HG03095 (cell line): ENCODE data around the gene GAREM1.
"Not testable (repeated sequence)": the region's sequence is repeated elsewhere in the genome, so short reads cannot be mapped to it uniquely, and the experiment has no call there.

Experiments used
- ATAC-seq: cut with Tn5 transposase; IDR thresholded peaks from one replicate; pipeline ENCODE4 v1.9.1; 2021; ENCODE audit warnings: moderate library complexity; ENCODE audit not compliant: unreplicated experiment

The GAREM1 gene

DNA sequence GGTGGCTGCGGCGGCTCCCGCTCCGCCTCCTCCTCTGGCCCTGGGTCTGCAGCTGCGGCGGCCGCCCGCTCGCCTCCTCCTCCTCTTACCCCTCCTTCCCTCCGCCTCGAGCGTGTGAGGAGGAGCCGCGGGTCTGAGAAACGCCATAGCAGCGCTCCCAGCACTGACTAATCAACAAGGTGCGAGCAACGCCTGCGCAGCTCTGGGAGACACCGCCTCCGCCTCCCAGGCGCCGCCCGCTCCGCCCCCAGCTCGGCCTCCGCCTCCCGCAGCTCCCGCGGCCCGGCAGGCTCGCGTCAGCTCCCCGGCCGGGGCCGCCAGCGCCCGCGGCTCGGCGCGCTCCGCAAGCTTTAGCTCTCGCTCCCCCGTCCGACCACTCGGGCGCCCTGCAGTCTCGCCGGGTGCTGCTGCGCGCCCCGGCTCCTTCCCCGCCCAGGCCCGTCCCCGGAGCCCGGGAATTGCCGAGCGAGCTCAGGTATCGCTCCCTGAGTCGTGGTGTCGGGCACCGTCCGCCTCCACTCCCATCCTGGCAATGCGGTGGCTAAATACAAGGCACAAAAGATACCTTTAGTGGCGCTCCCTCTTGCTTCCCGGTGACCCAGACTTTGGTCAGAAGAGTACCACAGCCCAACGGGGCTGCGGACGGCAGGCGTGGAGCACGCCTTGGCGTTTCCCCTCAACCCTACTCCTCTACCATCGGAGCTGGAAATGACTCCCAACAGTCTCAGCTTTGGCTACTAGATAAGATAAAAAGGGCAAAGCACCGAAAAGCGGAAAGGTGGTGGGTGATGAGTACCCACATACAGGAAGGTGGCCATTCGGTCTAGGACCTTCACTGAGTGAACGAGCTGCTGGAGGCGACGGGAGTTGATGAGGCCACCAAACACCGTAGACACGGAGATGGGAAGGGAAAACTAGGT lies at the start of gene GAREM1:
TSS of gene GAREM1 (minus strand) at position 169 of the 920 bp plus-strand sequence. CDS start 454 bp downstream, outside the sequence.
- peak; percentile 97 for ATAC-seq

DNA sequence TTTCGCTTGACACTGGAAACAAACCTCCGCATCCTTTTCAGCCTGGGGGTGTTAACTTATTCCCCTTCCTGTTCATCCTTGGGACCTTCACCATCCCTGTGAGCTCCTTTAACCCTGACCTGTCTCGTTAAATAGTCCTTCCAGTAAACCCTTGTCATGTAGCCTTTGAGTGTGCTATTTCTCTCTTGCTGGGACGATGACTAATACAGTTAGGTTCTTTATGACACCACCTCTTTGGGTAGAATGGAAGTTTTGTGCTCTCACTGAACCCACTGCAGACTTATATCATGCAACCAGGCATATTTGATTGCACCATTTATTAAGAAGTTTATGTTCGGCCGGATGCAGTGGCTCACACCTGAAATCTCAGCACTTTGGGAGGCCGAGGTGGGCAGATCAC lies 40.5 kb upstream of the GAREM1 start:
- ATAC-seq, result no peak

DNA sequence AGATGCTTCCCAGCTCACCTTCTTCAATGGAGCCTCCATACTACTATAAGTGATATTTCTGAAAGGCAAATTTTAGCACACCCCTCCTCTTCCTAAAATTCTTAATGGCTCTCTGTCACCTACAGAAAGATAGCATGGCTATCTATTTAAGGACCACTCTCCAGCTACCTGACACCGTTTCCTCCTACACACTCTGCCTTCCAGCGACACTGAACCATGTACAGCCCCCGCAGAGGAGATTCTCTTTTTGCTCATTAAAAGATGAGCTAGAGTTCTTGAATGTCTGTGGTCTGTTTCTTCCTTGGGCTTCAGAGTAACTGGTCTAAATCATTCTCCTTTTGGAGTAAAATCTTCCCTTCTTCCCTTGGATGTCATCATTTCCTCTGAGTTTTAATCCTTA lies 38.4 kb upstream of the GAREM1 start:
- no peak for ATAC-seq

DNA sequence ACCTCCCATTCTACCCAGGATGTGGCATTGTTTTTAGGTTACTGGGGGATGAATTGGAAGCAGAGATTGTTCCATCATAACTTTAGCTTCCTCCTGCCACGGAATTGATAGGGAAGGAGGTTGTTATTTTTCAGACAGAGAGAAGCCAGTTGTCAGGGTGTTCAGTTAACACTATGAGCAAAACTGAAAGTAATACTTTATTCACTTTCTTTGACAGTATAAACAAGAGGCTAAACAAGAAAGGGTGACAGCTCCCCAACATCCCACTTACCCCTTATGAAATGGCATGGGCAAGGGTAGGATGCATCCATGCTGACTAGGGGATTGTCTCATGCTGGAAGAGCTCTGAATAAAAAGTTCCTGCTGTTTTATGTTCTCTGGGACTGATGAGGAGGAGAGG lies 36.4 kb upstream of the GAREM1 start:
- no peak for ATAC-seq

DNA sequence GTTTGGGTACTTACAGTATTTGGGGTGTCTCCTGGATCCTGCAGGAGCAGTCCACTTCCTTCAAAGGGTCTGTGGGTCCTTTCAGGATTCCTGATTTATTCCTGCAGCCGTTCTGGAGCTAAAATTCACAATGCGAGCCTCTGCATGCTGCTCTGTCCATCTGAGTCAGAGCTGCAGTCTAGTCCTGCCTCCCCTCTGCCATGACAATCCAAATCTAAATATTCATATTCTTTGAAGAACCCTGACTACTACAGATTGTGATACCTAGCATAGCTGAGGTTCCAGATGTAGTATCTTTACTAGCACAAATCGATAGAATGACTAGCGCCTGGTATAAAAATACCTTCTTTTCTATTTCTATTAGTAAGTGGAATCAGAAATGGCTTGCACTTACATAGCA lies 31.3 kb upstream of the GAREM1 start:
- no peak for ATAC-seq

DNA sequence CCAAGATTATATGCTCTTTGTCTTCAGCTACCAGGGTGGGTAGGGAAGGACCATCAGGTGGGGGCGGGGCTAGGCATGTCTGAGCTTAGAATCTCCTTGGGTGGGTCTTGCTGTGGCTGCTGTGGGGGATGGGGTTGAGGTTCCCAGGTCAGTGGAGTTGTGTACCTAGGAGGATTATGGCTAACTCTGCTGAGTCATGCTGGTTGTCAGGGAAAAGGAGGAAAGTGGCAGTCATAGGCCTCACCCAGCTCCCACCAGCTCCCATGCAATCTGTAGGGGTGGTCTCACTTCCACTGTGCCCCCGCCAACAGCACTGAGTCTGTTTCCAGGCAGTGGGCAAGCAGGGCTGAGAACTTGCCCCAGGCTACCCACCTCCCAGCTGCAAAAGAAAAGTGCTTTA lies 30.6 kb upstream of the GAREM1 start:
- ATAC-seq, result not testable (repeated sequence)

DNA sequence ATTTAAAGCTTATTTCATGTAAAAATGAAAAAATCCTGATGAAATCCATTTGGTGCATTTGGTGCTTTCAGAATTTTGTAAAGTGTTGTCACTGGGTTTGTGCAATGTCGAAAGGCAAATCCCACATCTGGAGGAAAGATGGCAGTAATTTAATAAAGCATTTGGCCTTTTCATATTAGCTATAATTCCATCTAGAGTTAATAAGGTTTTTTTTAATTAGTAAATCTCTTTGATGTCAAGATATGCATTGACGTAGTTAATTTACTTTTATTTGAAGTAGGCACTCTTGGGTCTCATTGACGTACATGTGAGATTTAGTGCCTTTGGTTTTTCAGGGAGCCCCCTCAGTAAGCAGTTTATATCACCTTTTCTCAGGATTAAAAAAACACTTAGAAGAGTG lies 12.3 kb upstream of the GAREM1 start:
- no peak for ATAC-seq

DNA sequence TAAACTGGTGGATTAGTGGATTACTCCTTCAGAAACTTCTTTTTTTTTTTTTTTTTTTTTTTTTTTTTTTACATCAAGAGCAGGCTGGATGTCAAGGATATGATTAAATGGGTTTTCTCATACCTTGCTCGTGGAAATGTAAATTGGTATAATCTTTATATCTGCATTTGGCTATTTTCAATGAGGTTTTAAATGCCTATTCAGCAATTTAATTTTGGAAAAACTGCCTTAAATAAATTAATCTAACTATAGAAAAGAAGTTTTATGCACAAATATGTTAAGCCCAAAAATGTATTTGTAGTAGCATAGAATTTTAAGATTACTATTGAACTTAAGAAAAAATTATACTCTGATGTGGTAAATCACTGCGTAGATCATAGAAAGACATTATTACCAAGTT lies 11.4 kb upstream of the GAREM1 start:
- no peak for ATAC-seq

DNA sequence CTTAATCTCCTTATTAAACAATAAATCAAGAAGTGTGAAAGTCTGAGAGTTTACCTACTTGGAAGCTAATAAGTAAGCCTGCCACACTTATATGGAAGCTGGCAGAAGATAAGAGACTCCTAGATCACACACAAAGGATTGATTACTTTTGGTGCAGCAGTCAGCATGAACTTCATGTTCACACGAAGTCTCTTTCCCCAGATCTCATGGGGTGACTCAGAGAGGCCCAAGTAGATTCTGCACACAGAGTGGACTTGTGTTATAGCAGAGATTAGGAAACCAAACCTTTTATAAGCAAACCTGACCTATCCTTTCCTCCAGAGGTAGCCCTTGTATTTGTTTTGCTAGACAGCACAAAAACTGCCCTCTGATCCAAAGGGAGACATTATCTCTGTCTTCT lies 9.9 kb upstream of the GAREM1 start:
- no peak for ATAC-seq

DNA sequence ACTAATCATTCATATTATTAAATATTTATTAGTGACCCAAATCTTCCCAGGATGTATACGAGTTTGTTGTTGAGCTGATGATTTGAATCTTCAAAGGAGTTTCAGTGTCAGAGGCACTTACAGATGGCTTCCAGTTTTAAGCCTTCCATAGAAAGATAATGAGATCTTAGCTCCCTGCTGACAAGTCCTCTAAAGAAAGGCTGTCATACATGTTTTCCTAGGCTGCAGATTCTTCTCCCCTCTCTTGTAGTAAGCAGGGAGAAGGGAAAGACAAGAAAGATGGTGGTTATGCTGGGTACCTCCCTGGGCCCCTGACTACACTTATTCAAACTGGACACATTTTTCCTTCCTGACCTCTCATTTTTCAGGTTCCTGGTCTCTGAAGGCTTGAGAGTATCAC lies 8.1 kb upstream of the GAREM1 start:
- ATAC-seq, result no peak

DNA sequence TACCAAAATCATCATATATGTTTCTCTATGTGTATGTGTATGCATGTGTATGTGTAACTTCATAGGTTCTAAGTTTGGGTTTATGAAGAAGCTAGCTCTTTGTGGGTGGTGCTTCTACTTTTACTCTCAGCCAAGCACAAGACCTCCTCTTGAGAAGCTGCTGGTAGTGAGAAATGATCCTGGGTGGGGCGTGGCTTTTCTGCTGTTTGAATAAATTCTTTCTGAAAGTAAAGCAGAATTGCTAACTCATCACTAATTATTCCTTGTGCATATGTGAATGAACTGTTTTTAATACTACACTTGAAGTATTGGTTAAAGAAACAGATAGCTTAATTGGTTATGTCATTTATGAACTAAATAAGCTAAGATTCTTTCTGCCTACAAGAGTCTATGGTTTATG lies 7.6 kb upstream of the GAREM1 start:
- no peak for ATAC-seq

DNA sequence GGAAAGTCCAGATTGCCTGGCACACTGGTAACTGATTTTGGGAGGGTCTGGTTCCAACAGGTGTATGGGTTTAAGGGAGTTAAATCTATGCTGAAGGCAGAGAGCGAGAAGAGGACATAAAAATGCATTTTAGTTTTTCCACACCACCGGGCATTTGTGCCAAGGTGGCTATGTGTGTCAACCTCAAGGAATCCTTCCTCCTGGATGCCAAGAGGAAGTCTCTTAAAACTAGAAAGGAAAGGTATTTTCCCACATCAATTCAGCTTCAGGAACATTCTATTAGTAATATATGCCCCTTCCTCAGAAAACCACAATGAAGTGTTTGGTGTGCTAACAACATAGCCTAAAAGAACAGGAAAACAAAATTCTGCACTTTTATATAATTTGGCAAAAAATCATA lies 5.4 kb upstream of the GAREM1 start:
- ATAC-seq, result no peak

DNA sequence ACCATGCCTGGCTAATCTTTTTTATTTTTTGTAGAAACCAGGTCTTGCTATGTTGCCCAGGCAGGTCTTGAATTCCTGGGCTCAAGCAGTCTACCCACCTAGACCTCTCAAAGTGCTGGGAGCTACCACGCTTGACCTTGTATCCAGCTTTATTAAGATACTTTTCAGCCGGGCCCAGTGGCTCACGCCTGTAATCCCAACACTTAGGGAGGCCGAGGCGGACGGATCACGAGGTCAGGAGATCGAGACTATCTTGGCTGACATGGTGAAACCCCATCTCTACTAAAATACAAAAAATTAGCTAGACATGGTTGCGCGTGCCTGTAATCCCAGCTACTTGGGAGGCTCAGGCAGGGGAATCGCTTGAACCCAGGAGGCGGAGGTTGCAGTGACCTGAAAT lies 4.4 kb upstream of the GAREM1 start:
- not testable (repeated sequence) for ATAC-seq

DNA sequence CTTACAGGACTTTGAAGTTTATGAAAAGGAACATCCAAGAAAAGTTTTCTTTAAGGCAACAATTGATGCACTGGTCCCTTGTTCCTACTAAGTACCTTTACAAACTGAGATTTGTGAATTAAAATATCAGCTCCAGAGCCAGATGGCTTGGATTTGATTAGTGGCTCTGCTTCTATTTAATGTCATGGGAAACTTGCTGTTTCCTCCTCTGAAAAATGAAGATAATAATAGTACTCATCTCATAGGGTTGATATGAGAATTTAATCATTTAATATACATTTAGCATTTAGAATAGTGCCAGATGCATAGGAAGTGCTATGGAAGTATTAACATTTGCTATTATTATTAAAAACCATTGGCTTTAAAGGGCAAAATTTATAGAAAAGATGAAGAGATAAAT lies 2.6 kb upstream of the GAREM1 start:
- no peak for ATAC-seq

DNA sequence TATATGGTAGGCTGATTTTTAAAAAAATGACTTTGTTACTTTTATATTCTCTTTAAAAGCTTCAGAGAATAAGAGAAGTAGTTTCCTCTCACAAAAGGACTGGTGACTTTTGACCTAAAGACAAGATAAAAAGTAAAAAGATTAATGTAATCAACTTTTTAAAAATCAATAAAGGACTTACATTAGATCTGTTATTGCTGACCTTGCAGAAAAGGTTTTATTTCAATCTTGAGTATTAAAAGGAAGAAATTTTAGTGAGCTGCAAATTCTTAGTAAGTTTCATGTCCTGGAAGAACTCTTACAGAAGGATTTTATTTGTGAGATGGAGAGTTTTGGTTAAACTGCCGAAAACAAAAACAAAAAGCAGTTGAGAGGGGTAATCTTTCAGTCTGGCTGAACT lies 2.2 kb upstream of the GAREM1 start:
- ATAC-seq, result no peak

DNA sequence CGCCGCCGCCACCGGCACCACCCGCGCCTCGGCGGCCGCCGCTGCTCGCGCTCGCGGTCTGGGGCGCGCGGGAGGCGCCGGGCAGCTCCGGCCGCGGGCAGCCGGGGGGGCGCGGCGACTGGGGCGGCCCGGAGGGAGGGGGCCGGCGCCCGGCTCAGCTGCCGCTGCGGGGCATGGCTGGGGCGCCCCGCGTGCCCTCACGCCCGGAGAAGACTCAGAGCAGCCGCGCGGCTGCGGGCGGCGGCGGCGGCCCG lies 295 bp downstream of the GAREM1 start:
- no peak for ATAC-seq

DNA sequence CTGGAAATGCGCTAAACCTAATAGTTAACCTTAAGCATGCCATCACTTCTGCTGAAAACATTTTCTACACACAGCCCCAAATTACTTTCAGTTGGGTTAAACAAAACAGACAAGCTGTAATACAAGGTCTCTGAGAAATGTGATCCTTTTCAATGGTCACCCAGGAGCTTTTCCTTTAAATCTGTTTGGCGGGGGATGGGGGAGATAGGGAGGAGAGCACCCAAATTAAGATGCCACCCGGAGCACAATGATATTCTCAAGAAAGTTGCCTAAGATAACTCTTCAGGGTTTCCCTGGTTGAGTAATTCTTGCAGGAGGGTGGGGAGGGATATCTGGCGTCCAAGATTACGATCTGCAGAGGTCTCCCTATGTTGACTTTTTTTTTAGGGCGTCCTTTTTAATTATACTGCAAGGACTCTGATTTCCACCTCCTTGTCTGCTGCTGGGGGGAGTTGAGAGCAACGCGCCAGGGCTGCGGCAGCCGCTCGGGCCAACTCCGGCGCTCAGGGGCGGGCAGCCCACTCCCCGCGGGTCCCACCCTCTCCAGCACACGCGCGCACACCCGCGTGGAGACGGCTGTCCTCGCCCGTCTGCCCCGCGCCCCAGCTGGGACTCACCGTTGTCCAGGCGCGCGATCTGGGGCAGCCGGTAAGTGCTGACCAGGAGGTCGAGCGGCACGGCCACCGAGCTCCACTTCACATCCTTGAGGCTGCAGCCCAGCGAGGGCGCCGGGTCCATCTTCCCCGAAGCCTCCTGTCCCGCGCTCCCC lies 807 bp downstream of the GAREM1 start:
- ATAC-seq, result peak; percentile 3

DNA sequence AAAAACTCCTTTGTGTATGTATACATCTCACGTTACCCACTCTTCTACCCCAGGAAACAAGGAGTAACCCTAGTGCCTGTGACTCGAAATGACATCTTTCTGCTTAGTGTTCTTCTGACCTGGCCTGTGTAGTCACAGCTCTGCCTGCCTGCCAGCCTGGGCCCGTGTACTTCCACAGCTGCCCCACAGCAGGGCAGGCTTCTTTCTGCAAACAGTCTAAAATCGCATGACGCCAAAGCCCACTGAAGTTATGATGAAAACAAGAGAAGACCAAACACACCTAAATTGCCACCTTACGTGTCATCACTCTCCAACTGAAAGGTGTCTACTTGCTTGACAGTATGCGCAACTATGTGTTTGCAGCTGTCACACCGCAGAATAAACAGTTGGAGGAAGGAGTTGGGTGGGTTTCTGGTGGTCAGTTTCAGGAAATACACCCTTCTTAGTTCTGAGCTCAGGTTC lies 1.5 kb downstream of the GAREM1 start:
- no peak for ATAC-seq

DNA sequence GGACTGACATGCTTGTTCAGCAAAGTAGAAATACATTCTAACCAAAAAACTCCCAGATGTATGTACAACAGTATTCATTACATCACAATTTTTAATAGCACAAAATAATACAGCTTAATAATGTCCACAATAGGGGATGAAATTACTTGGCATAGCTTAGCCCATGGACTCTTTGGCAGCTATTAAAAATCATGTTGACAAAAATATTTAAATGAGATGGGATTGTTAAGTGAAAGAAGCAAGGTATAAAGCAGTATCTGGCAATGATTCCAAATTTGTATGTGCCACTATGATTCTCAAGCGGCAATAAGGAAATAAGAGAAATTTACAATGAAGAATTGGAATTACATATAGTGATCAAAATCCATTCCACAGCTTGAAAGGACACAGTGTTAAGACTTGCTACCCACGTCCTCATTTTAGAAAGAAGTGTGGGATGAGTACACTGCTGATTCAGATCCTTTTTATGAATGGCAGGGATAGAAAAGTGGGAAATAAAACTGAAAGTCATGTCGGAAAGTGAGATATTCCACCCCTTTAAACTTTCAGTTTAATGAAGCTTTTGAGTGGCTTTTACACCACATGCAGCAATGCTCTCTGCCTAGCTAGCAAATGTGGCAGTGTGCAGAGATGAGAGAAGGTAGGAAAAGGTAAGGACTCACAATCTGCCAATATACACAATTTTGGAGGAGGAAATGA lies 2.4 kb downstream of the GAREM1 start:
- no peak for ATAC-seq

DNA sequence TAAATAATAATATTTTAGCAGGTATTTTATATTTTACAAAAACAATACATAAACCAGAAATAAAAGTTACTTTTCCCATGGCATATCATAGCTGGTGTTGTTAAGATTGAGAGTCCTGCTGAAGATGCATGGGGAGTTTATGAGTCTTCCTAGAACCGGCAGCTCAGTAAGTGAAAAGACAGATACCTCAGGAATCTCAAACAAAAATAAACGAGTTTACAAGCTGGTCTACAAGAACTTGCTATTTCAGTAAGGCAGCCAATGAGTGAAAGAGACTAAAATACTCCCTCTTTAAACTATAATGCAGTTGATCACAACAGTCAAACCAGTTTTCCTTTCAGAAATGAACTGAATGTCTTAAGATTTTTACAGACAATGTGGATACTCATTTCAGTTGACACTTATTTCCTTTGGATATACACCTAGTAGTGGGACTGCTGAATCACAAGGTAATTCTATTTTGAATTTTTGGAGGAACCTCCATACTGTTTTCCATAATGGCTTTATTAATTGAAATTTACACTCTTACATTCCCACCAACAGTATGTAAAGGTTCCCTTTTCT lies 8.9 kb downstream of the GAREM1 start:
- no peak for ATAC-seq

DNA sequence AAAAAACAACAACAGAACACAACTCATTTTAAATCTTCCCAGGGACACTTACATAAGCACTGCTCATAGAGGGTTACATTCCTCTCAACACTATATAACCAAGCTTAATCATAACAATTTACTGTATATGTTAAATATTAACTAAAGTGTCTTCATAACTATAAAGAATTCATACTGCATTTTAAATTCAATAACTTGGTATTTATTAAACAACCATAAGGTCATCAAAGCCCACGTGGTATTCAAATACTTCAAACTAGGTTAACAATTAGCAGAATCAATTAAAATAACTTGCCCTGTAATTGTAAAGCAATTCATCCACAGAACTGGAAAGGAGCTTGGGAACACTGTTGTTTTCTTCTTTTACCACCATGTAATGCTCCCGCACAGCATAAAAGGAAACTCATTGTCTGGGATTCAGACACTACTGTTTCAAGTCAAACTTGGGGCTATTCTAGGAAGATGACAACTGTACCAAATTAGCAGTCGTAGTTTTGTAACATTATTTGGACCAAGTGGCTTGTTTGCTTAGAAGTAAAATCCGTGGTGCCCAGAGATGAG lies 10.4 kb downstream of the GAREM1 start:
- ATAC-seq, result no peak
